Transverse colon (tissue), 4 donors: ENCODE data around the gene TNFRSF4. TPM values are rescaled to one million over a fixed set of nuclear protein-coding genes. Genes with fewer than 3 reads are reported as not detected.

Source experiments
- DNase-seq: peaks from one replicate; pipeline ENCODE4 v3.0.0-alpha.2; 2019
- H3K27ac ChIP-seq, 4 donors: fragments of 200-600 bp; sonication (generic); 2 replicates each; pipeline ENCODE4 v1.5.1; 2016 to 2018; ENCODE audit warnings: inconsistent platforms in 4 of 4
- H3K27me3 ChIP-seq: fragments of 200-600 bp; sonication (generic); 2 replicates; pipeline ENCODE4 v1.5.1; 2017; ENCODE audit warnings: inconsistent platforms
- H3K36me3 ChIP-seq, 4 donors: fragments of 200-600 bp; sonication (generic); 2 replicates each; pipeline ENCODE4 v1.5.1; 2017 to 2019; ENCODE audit warnings: inconsistent platforms in 4 of 4
- H3K4me1 ChIP-seq, 4 donors: fragments of 200-600 bp; sonication (generic); 2 replicates each; pipeline ENCODE4 v1.5.1; 2017 to 2020; ENCODE audit warnings: inconsistent platforms in 4 of 4
- H3K4me3 ChIP-seq, 4 donors: fragments of 200-600 bp; sonication (generic); 1 replicate in 1 of 4; 2 replicates in 3 of 4; pipeline versions ENCODE4 v1.5.1 to v1.6.1; 2017 to 2019; ENCODE audit warnings: inconsistent platforms in 4 of 4
- H3K9me3 ChIP-seq, 2 donors: fragments of 200-600 bp; sonication (generic); 2 replicates each; pipeline ENCODE4 v1.5.1; 2017 to 2019; ENCODE audit warnings: inconsistent platforms in 2 of 2
- EP300 ChIP-seq: sonication (generic); formaldehyde crosslinking; IDR thresholded peaks from one replicate; pipeline ENCODE4 v1.6.1; 2017; ENCODE audit warnings: antibody characterized with exemption, low read depth
- POLR2A ChIP-seq: fragments of 450-650 bp; IDR thresholded peaks from one replicate; pipeline ENCODE4 v1.6.1; 2016; ENCODE audit warnings: antibody characterized with exemption, mild to moderate bottlenecking, moderate library complexity
- POLR2AphosphoS5 ChIP-seq, 3 donors: sonication (generic); formaldehyde crosslinking; IDR thresholded peaks; one replicate each; pipeline ENCODE4 v1.6.1; 2016; ENCODE audit warnings: antibody characterized with exemption in 3 of 3
- WGBS, 2 donors: methylation state at CpG; one replicate each; pipeline ENCODE4 v1.1.5; 2018; ENCODE audit warnings: low coverage in 1 of 2; 5-methylcytosine and 5-hydroxymethylcytosine counted together
- in situ Hi-C, 4 donors: fragments of 200-750 bp; cut with MboI; loops; one replicate each; pipeline versions ENCODE4 v1.15.0 to v1.15.1; 2017; ENCODE audit warnings: low sequenced_read_pairs in 3 of 4, low pct_ligation_motif_present in 1 of 4, low pct_unique_long_range_greater_than_20kb in 1 of 4
- intact Hi-C: fragments of 100-400 bp; cut with DNase I; formaldehyde crosslinking; loops from one replicate; pipeline ENCODE4 v1.15.1; 2023; ENCODE audit warnings: low total_unique reads
- total RNA-seq, 4 donors: library from RNA; depleted of rRNA; stranded (reverse); fragments of >200 nt; gene quantifications; one replicate each; pipeline ENCODE4 v1.1.0, GENCODE V29; 2016
- TF ChIP-seq, protein P1 (sequence below), 5 experiments: fragments of 200-600 bp in 3 of 5; fragments of 450-650 bp in 2 of 5; sonication (generic) in 3 of 5; IDR thresholded peaks; 1 replicate in 2 of 5; 2 replicates in 3 of 5; pipeline ENCODE4 v1.5.1; 2016 to 2017; ENCODE audit warnings: antibody characterized with exemption in 5 of 5, inconsistent platforms in 3 of 5, mild to moderate bottlenecking in 2 of 5, moderate library complexity in 1 of 5

Gene TNFRSF4
- total RNA-seq, 4 donors from 2014 or later, result 0.55 to 4.8 TPM; not detected in 2

- H3K27me3 ChIP-seq, result no peaks in the 10 kb centered on the region
- no peak overlapping the region for H3K4me3 ChIP-seq
- peaks cover 0 to 16% (median 6%) of the 10 kb centered on the region in 4 donors for H3K36me3 ChIP-seq
- intact Hi-C loops, result loop anchor here (10.0 kb wide), 1 partner anchor 73 kb away; no protein-coding TSS in a partner anchor
- H3K27ac ChIP-seq, result no peak overlapping the region
- H3K4me1 ChIP-seq, result peaks cover 16 to 25% (median 21%) of the 10 kb centered on the region in 4 donors
- no peak for DNase-seq
- WGBS, 2 donors, result 93% methylated on average over 18 of the region's 25 CpGs; no CpG with 5 or more reads in 1 of the 2 donors
- TF ChIP-seq POLR2AphosphoS5 (IDR thresholded peaks at IDR 0.05) (no peak), EP300 (no peak), POLR2A (no peak)
- TF ChIP-seq, protein P1, sequence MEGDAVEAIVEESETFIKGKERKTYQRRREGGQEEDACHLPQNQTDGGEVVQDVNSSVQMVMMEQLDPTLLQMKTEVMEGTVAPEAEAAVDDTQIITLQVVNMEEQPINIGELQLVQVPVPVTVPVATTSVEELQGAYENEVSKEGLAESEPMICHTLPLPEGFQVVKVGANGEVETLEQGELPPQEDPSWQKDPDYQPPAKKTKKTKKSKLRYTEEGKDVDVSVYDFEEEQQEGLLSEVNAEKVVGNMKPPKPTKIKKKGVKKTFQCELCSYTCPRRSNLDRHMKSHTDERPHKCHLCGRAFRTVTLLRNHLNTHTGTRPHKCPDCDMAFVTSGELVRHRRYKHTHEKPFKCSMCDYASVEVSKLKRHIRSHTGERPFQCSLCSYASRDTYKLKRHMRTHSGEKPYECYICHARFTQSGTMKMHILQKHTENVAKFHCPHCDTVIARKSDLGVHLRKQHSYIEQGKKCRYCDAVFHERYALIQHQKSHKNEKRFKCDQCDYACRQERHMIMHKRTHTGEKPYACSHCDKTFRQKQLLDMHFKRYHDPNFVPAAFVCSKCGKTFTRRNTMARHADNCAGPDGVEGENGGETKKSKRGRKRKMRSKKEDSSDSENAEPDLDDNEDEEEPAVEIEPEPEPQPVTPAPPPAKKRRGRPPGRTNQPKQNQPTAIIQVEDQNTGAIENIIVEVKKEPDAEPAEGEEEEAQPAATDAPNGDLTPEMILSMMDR (IDR thresholded peaks at IDR 0.05), result no peak
- H3K9me3 ChIP-seq, result no peaks in the 10 kb centered on the region
- in situ Hi-C loops, result no loop called here
These were observed 13.4 kb upstream of the TNFRSF4 start for GRCh38 chr1:1227386-1227785.

- intact Hi-C loops (loop anchor here (10.0 kb wide), 1 partner anchor 72 kb away; no protein-coding TSS in a partner anchor), in situ Hi-C loops (no loop called here)
- Histone ChIP-seq H3K4me1 (peaks cover 16 to 26% (median 21%) of the 10 kb centered on the region in 4 donors), H3K27ac (no peak overlapping the region), H3K4me3 (no peak overlapping the region), H3K27me3 (no peaks in the 10 kb centered on the region), H3K9me3 (no peaks in the 10 kb centered on the region), H3K36me3 (peaks cover 0 to 20% (median 6%) of the 10 kb centered on the region in 4 donors)
- WGBS, 2 donors, result 93% methylated on average over 40 of the region's 44 CpGs; no CpG with 5 or more reads in 1 of the 2 donors
- TF ChIP-seq EP300 (no peak), POLR2A (no peak), POLR2AphosphoS5 (IDR thresholded peaks at IDR 0.05) (no peak)
- TF ChIP-seq, protein P1 (IDR thresholded peaks at IDR 0.05), result no peak
- DNase-seq, result no peak
These were observed 12.8 kb upstream of the TNFRSF4 start for GRCh38 chr1:1226566-1227362.

- Histone ChIP-seq H3K9me3 (no peaks in the 10 kb centered on the region), H3K36me3 (peaks cover 0 to 27% (median 6%) of the 10 kb centered on the region in 4 donors), H3K4me1 (peaks cover 16 to 25% (median 19%) of the 10 kb centered on the region in 4 donors), H3K27ac (no peak overlapping the region), H3K4me3 (no peak overlapping the region), H3K27me3 (no peaks in the 10 kb centered on the region)
- no peak for DNase-seq
- intact Hi-C loops, result loop anchor here (10.0 kb wide), 1 partner anchor 71 kb away; no protein-coding TSS in a partner anchor
- TF ChIP-seq EP300 (no peak), POLR2A (no peak), POLR2AphosphoS5 (IDR thresholded peaks at IDR 0.05) (no peak)
- TF ChIP-seq, protein P1 (IDR thresholded peaks at IDR 0.05), result no peak
- 90% methylated on average over 18 of the region's 18 CpGs; no CpG with 5 or more reads in 1 of the 2 donors for WGBS, 2 donors
- in situ Hi-C loops, result no loop called here
These were observed 12.0 kb upstream of the TNFRSF4 start for GRCh38 chr1:1225913-1226312.

- Histone ChIP-seq H3K27me3 (no peaks in the 10 kb centered on the region), H3K4me1 (peaks cover 10 to 19% (median 14%) of the 10 kb centered on the region in 4 donors), H3K4me3 (no peak overlapping the region), H3K9me3 (no peaks in the 10 kb centered on the region), H3K27ac (no peak overlapping the region), H3K36me3 (peaks cover 0 to 32% (median 6%) of the 10 kb centered on the region in 4 donors)
- peak; percentile 52 for DNase-seq
- no peak for TF ChIP-seq EP300
- TF ChIP-seq POLR2A, result no peak
- TF ChIP-seq POLR2AphosphoS5 (IDR thresholded peaks at IDR 0.05), result no peak
- TF ChIP-seq, protein P1 (IDR thresholded peaks at IDR 0.05), result no peak
- in situ Hi-C loops (no loop called here), intact Hi-C loops (loop anchor here (10.0 kb wide), 1 partner anchor 71 kb away; no protein-coding TSS in a partner anchor)
- WGBS, 2 donors, result 83% methylated on average over 32 of the region's 34 CpGs; no CpG with 5 or more reads in 1 of the 2 donors
These were observed 11.4 kb upstream of the TNFRSF4 start for GRCh38 chr1:1225238-1225845.
